Ishikawa (cell line): Measurements from ENCODE around the gene CDIP1.

ENCODE experiments used
- EGR1 ChIP-seq: IDR thresholded peaks from 2 replicates; pipeline ENCODE4 v1.6.1; 2012
- EP300 ChIP-seq: IDR thresholded peaks from 2 replicates; pipeline ENCODE4 v1.6.1; 2012; ENCODE audit warnings: borderline replicate concordance
- TF ChIP-seq, protein P1 (sequence below): IDR thresholded peaks from 2 replicates; pipeline ENCODE4 v1.6.1; 2012

- TF ChIP-seq, protein P1, sequence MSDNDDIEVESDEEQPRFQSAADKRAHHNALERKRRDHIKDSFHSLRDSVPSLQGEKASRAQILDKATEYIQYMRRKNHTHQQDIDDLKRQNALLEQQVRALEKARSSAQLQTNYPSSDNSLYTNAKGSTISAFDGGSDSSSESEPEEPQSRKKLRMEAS = no peak
- TF ChIP-seq EGR1 = no peak
- TF ChIP-seq EP300 = no peak
Observed at GRCh38 chr16:4468972-4469371, 69.6 kb downstream of the CDIP1 start.
